HCT116 (cell line): ENCODE data around the gene CTXN1.

Source experiments
- CBX3 ChIP-seq: IDR thresholded peaks from 2 replicates; pipeline ENCODE4 v1.6.1; 2012; ENCODE audit warnings: low read depth
- CEBPB ChIP-seq: IDR thresholded peaks from 2 replicates; pipeline ENCODE4 v1.6.1; 2012; ENCODE audit warnings: low read depth
- EGR1 ChIP-seq: IDR thresholded peaks from 2 replicates; pipeline ENCODE4 v1.6.1; 2012; ENCODE audit warnings: low read depth
- JUND ChIP-seq: IDR thresholded peaks from 2 replicates; pipeline ENCODE4 v1.6.1; 2012
- POLR2A ChIP-seq: IDR thresholded peaks from 2 replicates; pipeline ENCODE4 v1.7.0; 2011; ENCODE audit warnings: borderline replicate concordance; ENCODE audit not compliant: insufficient read depth, insufficient read length; ENCODE audit errors: extremely low read depth
- RAD21 ChIP-seq: IDR thresholded peaks from 2 replicates; pipeline ENCODE4 v1.6.1; 2012; ENCODE audit warnings: low read depth, mild to moderate bottlenecking
- SRF ChIP-seq: IDR thresholded peaks from 2 replicates; pipeline ENCODE4 v1.6.1; 2012; ENCODE audit warnings: low read depth
- ZBTB33 ChIP-seq: IDR thresholded peaks from 2 replicates; pipeline ENCODE4 v1.6.1; 2011; ENCODE audit warnings: mild to moderate bottlenecking, low read length, moderate library complexity; ENCODE audit not compliant: insufficient replicate concordance; ENCODE audit errors: extremely low read depth
- TF ChIP-seq, protein P1 (sequence below): IDR thresholded peaks from 2 replicates; pipeline ENCODE4 v1.6.1; 2012; ENCODE audit warnings: low read depth
- TF ChIP-seq, protein P2 (sequence below), 3 experiments: fragments of 200-600 bp in 1 of 3; sonication (generic) in 1 of 3; IDR thresholded peaks in 2 of 3; conservative IDR thresholded peaks in 1 of 3; 2 replicates each; pipeline ENCODE4 v1.5.1; 2012 to 2017; ENCODE audit warnings: low read depth in 2 of 3, low read length in 2 of 3, antibody characterized with exemption in 1 of 3, borderline replicate concordance in 1 of 3, control low read depth in 1 of 3, mild to moderate bottlenecking in 1 of 3, mixed read lengths in 1 of 3, mixed run types in 1 of 3, moderate library complexity in 1 of 3; ENCODE audit not compliant: insufficient read depth in 1 of 3

GRCh38 chr19:7941895-7942596, 16.1 kb upstream of the CTXN1 start:
- TF ChIP-seq, protein P1, sequence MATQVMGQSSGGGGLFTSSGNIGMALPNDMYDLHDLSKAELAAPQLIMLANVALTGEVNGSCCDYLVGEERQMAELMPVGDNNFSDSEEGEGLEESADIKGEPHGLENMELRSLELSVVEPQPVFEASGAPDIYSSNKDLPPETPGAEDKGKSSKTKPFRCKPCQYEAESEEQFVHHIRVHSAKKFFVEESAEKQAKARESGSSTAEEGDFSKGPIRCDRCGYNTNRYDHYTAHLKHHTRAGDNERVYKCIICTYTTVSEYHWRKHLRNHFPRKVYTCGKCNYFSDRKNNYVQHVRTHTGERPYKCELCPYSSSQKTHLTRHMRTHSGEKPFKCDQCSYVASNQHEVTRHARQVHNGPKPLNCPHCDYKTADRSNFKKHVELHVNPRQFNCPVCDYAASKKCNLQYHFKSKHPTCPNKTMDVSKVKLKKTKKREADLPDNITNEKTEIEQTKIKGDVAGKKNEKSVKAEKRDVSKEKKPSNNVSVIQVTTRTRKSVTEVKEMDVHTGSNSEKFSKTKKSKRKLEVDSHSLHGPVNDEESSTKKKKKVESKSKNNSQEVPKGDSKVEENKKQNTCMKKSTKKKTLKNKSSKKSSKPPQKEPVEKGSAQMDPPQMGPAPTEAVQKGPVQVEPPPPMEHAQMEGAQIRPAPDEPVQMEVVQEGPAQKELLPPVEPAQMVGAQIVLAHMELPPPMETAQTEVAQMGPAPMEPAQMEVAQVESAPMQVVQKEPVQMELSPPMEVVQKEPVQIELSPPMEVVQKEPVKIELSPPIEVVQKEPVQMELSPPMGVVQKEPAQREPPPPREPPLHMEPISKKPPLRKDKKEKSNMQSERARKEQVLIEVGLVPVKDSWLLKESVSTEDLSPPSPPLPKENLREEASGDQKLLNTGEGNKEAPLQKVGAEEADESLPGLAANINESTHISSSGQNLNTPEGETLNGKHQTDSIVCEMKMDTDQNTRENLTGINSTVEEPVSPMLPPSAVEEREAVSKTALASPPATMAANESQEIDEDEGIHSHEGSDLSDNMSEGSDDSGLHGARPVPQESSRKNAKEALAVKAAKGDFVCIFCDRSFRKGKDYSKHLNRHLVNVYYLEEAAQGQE = no peak
- TF ChIP-seq POLR2A (no peak), JUND (no peak), ZBTB33 (no peak), CBX3 (no peak), SRF (no peak), RAD21 (no peak), EGR1 (no peak), CEBPB (no peak)
- TF ChIP-seq, protein P2, sequence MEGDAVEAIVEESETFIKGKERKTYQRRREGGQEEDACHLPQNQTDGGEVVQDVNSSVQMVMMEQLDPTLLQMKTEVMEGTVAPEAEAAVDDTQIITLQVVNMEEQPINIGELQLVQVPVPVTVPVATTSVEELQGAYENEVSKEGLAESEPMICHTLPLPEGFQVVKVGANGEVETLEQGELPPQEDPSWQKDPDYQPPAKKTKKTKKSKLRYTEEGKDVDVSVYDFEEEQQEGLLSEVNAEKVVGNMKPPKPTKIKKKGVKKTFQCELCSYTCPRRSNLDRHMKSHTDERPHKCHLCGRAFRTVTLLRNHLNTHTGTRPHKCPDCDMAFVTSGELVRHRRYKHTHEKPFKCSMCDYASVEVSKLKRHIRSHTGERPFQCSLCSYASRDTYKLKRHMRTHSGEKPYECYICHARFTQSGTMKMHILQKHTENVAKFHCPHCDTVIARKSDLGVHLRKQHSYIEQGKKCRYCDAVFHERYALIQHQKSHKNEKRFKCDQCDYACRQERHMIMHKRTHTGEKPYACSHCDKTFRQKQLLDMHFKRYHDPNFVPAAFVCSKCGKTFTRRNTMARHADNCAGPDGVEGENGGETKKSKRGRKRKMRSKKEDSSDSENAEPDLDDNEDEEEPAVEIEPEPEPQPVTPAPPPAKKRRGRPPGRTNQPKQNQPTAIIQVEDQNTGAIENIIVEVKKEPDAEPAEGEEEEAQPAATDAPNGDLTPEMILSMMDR (IDR thresholded peaks at IDR 0.05 in 2 of 3, conservative IDR thresholded peaks at IDR 0.05 in 1 of 3; ENCODE audit: borderline replicate concordance in 1 of 3, insufficient read depth in 1 of 3, low read depth in 2 of 3, low read length in 2 of 3) = no peak
